ENCODE results near the gene PDE8A. TPM values are rescaled to one million over a fixed set of nuclear protein-coding genes. Genes with fewer than 3 reads are reported as not detected.

The PDE8A gene
- total and polyA plus RNA-seq, 2 of the 13 experiments (the other 11 are each of a cell fraction or from before 2014, with no cell fraction given), result 26.3 to 48.5 TPM

- TF ChIP-seq, protein P1, sequence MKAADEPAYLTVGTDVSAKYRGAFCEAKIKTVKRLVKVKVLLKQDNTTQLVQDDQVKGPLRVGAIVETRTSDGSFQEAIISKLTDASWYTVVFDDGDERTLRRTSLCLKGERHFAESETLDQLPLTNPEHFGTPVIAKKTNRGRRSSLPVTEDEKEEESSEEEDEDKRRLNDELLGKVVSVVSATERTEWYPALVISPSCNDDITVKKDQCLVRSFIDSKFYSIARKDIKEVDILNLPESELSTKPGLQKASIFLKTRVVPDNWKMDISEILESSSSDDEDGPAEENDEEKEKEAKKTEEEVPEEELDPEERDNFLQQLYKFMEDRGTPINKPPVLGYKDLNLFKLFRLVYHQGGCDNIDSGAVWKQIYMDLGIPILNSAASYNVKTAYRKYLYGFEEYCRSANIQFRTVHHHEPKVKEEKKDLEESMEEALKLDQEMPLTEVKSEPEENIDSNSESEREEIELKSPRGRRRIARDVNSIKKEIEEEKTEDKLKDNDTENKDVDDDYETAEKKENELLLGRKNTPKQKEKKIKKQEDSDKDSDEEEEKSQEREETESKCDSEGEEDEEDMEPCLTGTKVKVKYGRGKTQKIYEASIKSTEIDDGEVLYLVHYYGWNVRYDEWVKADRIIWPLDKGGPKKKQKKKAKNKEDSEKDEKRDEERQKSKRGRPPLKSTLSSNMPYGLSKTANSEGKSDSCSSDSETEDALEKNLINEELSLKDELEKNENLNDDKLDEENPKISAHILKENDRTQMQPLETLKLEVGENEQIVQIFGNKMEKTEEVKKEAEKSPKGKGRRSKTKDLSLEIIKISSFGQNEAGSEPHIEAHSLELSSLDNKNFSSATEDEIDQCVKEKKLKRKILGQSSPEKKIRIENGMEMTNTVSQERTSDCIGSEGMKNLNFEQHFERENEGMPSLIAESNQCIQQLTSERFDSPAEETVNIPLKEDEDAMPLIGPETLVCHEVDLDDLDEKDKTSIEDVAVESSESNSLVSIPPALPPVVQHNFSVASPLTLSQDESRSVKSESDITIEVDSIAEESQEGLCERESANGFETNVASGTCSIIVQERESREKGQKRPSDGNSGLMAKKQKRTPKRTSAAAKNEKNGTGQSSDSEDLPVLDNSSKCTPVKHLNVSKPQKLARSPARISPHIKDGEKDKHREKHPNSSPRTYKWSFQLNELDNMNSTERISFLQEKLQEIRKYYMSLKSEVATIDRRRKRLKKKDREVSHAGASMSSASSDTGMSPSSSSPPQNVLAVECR (CRISPR knock-in tag; IDR thresholded peaks at IDR 0.05; ENCODE audit: borderline replicate concordance), result no peak
- TF ChIP-seq, protein P2, sequence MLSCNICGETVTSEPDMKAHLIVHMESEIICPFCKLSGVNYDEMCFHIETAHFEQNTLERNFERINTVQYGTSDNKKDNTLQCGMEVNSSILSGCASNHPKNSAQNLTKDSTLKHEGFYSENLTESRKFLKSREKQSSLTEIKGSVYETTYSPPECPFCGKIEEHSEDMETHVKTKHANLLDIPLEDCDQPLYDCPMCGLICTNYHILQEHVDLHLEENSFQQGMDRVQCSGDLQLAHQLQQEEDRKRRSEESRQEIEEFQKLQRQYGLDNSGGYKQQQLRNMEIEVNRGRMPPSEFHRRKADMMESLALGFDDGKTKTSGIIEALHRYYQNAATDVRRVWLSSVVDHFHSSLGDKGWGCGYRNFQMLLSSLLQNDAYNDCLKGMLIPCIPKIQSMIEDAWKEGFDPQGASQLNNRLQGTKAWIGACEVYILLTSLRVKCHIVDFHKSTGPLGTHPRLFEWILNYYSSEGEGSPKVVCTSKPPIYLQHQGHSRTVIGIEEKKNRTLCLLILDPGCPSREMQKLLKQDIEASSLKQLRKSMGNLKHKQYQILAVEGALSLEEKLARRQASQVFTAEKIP (CRISPR knock-in tag; IDR thresholded peaks at IDR 0.05; ENCODE audit: borderline replicate concordance), result no peak
- TF ChIP-seq RAD21 (CRISPR knock-in tag; IDR thresholded peaks at IDR 0.05) (peak; percentile 66), ZFP90 (CRISPR knock-in tag; IDR thresholded peaks at IDR 0.05; ENCODE audit: borderline replicate concordance) (no peak), HMGXB3 (CRISPR knock-in tag; IDR thresholded peaks at IDR 0.05; ENCODE audit: borderline replicate concordance) (no peak), NFKB2 (CRISPR knock-in tag; IDR thresholded peaks at IDR 0.05; ENCODE audit: borderline replicate concordance) (peak; percentile 49; the same call in 1 of the 2 replicates), DPF2 (CRISPR knock-in tag; IDR thresholded peaks at IDR 0.05; ENCODE audit: borderline replicate concordance, low read depth) (no peak), REPIN1 (CRISPR knock-in tag; IDR thresholded peaks at IDR 0.05; ENCODE audit: borderline replicate concordance, low read depth) (no peak), STAG1 (CRISPR knock-in tag; IDR thresholded peaks at IDR 0.05) (peak; percentile 91), ZNF567 (CRISPR knock-in tag; IDR thresholded peaks at IDR 0.05; ENCODE audit: borderline replicate concordance) (0 out of 2 replicates have a peak, but pooled peaks have one; percentile 51), RORA (CRISPR knock-in tag; IDR thresholded peaks at IDR 0.05) (no peak), ISX (CRISPR knock-in tag; conservative IDR thresholded peaks at IDR 0.05) (no peak), SYNCRIP (IDR thresholded peaks at IDR 0.05; ENCODE audit: insufficient read depth, low read depth, low read length) (no peak), ZNF510 (CRISPR knock-in tag; IDR thresholded peaks at IDR 0.05; ENCODE audit: low read depth) (no peak)
- TF ChIP-seq, protein P3, sequence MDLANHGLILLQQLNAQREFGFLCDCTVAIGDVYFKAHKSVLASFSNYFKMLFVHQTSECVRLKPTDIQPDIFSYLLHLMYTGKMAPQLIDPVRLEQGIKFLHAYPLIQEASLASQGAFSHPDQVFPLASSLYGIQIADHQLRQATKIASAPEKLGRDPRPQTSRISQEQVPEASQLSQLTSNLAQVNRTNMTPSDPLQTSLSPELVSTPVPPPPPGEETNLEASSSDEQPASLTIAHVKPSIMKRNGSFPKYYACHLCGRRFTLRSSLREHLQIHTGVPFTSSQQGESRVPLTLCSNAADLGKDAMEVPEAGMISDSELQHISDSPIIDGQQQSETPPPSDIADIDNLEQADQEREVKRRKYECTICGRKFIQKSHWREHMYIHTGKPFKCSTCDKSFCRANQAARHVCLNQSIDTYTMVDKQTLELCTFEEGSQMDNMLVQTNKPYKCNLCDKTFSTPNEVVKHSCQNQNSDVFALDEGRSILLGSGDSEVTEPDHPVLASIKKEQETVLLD (CRISPR knock-in tag; IDR thresholded peaks at IDR 0.05; ENCODE audit: low read depth), result no peak
These were observed 46.5 kb upstream of the PDE8A start (continued) for GRCh38 chr15:84934942-84935729.
